ENCODE results near the gene WWOX.

Gene WWOX

DNA sequence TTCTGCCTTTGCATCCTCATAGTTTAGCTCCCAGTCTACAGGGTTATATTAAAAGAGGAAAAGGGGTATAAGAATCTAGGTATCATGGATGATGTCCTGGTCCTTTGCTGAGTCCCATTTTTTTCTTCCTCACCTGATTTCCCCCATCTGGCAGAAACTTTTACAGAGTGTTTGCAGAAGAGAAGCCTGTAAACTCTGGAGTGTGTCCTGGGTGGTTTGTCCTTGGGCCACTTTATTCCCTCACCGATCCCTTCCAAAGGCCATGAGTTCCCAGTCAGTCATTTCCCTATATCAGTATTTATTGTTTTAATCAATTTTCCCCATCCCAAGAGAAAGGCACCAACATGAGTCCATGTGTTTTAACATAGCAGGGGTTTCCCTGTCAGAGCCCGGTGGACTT, 638.2 kb downstream of the WWOX start:
- DNase-seq (ENCODE audit: low read depth in 2 of 2), result no peak

DNA sequence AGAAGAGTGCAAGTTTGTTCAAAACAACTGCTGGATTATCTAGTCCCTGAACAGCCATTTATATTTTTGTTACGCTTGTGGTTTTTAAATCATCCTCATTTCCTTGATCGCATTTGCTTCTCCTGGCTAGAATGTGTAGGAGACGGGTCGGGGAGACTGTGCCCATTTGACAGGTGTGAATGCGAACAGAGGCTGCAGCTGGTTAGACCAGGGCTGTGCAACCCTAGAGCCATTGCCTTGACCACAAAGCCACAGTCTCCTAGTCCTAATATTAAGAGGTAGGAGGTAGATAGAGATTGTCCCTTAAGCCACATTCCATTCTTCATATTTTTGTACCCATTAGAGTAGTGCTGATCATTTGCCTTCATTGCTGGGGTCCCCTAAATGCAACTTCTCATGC, 639.1 kb downstream of the WWOX start:
- DNase-seq (ENCODE audit: low read depth in 2 of 2), result no peak

DNA sequence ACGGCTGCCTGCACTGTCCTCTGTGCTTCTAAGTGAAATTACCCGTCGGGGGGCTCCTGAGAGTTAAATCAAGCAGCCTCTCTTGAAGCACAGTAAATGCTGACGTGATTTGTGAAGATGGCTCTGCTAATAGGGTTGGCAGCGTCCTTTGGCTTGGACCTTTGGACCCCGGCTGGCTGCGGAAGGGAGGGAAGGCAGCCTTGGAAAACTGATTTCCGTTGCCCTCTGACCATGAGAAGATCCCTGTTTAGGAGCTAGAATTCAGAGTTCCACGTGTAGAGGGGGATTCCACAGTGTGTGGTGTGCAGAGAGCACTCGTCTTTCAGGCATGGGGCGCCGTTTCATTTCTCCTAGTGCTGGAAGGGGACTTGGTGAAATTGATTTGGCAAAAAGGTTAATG, 640.8 kb downstream of the WWOX start:
- DNase-seq (ENCODE audit: low read depth in 2 of 2), result no peak

DNA sequence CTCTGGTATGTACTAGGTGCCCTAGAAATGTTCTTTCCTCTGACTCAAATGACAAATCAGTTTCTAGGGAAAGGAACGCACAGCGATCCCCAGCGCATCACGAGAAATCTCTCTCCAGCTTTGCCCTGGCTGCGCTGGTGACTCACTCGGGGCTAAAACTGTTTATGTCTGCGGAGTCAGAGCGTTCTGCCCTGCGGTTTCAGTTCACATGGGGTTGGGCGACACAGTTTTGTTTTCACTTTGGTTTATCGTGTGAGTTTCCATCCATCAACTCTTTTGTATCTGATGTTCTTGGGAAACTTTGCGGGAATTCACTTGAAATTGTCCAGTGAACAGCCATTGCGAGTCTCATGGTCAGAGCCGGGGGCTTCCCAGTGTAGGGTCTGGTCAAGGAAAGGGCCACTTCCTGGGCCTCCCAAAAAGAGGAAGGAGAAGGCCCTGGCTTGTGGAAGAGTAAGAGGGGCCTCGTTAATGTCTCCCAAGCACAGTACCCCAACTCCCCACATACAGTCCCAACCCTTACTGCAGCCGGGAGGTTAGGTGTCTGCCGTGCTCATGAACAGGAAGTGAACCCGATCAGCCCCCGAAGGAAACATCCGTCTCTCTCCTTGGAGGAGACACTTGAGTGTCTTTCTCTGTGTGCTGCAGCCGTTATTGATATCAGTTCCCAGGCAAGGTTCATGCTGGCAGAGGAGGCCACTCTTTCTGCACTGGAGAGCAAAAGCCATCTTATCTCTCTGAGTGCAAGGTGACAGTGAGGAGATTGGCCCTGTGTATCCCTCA, 643.2 kb downstream of the WWOX start:
- peak; percentile 39 to 46 for DNase-seq (ENCODE audit: low read depth in 2 of 2)

DNA sequence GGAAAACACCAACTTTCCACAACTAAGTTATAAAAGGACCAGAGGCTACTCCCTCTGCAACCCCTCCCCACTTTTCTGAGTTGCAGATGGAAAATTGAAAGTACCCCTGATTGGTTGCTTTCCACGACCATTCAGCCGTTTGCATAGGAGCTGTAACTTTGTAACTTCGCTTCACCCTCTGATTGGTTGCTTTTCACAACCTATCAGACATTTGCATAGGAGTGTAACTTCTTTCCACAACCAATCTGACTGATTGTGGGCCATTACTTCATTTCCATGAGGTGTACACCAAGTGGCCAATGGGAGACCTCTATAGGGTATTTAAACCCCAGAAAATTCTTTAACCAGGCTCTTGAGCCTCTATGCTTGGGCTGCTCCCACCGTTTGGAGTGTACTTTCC, 644.1 kb downstream of the WWOX start:
- no peak for DNase-seq (ENCODE audit: low read depth in 2 of 2)

DNA sequence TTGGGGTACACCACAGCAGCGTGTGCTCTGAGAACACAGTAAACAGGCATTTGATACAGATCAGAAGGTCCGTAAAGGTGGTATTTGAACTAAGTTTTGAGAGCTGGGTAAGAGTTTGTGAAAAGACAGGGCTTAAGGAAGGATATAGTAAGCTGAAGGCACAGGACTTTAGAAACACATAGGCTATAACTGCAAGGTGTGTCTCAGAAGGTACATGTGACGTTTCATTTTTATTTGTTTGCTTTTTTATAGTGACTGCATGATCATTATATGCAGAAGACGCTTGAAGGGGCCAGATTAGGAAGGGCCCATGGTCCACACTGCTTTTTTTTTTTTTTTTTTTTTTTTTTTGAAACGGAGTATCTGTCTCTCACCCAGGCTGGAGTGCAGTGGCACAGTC, 644.6 kb downstream of the WWOX start:
- no peak for DNase-seq (ENCODE audit: low read depth in 2 of 2)

DNA sequence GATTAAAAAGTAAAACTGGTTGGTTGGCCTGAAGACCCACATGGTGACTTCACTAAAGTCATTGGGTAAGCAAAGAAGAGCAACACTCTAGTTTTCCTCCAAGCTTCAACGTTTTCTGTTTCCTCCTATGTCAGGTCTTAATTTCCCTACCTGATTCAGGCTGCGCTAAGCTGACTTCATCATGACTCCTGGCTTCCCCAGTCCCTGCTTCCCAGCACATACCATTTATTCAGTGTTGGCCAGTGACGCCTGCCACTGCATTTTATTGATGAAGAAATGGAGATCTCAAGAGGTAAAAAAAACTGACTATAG, 645.3 kb downstream of the WWOX start:
- no peak for DNase-seq (ENCODE audit: low read depth in 2 of 2)

DNA sequence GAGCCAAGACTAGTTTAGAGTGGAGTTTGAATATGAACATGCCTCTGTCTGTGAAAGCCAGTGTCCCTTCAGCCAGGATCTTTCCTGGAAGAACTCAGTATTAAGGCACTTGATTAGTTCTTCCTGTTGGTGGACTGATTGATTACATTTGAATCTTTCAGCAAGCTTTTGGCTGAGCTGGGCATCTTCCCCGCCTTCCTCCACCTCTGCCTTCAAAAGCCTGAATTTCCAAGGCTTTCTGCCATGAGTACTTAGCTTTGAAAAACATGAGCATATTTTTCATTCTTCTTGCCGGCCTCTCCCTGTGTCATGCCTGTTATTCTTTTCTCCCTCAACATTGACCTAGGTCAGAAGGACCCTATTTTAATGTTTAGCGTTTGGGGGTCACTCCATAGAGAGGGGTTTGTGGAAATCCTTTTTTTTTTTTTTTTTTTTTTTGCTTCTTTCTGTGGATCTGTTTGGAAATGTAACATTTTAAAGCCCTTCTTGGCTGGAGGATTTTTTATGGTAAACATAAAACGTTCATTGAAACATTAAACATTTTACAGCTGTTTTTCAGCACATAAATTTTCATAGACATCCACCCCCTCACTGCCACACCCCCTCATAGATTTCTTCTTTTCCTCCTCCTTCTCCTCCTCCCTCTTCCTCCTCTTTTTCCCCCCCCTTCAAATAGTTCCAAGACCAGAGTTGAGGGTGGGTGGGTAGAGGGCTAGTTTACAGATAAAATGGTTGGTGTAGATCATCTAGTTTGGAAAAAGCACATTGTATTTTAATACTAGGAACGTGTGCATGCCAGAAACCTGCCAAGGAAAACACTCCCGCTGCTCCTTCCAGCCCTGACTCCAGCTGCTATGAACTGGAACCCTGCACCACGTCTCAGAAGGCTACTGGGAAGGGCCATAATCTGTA, 645.9 kb downstream of the WWOX start:
- no peak for DNase-seq (ENCODE audit: low read depth in 2 of 2)

DNA sequence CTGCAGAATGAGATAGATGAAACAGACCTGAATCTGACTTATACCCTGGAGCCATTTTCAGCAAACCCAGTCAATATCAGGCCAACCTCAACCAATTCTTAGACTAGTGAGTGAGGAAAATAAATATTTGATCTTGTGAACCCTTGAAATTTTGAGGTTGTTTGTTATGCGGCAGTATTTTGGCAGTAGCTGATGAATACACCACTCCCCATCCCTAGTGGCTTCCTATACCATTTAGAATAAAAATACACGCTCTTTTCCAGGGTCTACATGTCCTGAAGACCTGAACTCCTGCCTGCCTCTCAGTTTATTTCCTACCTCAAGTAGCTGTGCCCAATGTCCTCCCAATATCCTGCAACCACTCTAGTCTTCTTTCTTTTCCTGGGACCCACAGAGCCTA, 647.3 kb downstream of the WWOX start:
- DNase-seq (ENCODE audit: low read depth in 2 of 2), result no peak

DNA sequence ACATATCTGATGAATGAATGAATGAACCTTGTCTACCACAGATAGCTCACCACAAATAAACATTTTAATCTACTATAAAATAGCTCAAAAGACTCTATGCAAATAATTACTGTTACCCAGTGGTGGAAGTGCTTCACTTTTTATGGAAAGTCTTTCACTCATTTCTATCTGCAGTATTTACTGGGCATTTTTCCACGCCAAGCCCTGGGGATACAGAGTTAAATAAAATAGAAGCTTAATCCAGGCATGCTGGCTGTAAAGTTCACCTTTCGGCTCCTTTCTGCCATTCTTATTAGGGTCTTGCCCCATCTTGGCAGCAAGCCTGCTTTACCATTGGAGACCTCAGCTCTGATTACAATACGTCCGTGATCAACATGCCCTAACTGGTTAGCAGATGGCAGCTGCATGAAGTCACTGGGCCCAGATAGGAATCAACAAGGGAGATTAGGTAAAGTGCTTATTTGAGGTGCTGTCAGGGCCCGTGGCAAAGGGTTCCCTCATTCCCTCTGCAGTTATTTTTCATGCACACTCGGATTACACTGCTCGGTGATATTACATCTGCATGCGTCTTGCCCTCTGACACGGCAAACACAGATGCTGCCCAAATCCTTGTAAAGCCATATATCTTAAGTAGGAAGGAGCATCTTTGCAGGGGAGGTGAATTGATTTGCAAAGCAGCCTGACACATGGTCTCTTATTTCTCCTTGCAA, 648.9 kb downstream of the WWOX start:
- DNase-seq (ENCODE audit: low read depth in 2 of 2), result no peak

DNA sequence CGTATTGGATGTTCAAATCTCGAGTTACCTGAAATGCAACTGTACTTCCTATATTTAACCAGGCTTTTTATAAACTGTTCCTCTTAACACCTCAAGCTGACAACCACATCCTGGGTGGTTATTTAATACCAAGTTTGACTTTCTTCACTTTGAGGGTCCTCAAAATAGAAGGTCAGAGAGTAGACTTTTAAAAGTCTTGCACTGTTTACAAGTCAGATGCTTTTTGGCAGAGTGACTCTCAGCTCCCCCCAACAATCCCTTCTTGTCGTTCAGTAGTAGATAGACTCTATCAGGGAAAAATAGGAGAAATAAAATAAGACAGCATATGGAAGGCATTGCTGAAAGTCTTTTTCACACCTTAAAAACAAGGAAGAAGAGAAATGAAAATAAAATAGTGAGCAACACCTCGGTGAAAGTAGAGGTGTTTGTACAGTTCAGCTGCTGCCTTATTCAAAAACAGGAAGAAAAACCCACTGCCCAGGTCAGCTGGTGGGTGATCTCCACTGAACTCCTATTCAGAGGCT, 650.4 kb downstream of the WWOX start:
- DNase-seq (ENCODE audit: low read depth in 2 of 2), result no peak

DNA sequence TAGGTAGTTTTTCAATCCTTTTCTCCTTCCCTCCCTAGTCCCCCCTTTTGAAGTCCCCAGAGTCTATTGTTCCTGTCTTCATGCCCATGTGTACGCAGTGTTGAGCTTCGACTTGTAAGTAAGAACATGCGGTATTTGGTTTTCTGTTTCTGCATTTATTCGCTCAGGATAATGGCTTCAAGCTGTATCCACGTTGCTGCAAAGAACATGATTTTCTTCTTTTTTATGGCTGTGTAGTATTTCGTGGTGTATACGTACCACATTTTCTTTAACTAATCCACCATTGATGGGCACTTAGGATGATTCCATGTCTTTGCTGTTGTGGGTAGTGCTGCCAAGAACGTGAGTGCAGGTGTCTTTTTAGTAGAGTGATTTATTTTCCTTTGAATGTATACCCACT, 651.2 kb downstream of the WWOX start:
- DNase-seq (ENCODE audit: low read depth in 2 of 2), result no peak

DNA sequence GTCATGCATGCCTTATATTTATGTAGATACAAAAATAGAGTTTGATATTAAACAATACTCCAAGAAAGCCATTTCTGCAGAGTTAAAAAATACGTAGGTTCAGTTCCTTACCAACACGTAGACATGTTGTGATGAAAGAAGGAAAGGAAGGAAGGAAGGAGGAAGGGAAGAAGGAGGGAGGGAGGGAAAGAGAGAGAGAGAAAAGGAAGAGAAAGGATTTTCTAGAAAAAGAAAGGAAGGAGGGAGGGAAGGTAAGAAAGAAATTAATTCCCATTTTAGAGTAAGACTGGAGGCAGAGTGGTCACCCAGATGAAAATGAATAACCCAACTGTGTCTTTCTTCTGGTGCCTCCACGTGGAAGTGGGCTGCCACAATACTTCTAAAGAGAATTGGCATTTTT, 652.1 kb downstream of the WWOX start:
- DNase-seq (ENCODE audit: low read depth in 2 of 2), result no peak

DNA sequence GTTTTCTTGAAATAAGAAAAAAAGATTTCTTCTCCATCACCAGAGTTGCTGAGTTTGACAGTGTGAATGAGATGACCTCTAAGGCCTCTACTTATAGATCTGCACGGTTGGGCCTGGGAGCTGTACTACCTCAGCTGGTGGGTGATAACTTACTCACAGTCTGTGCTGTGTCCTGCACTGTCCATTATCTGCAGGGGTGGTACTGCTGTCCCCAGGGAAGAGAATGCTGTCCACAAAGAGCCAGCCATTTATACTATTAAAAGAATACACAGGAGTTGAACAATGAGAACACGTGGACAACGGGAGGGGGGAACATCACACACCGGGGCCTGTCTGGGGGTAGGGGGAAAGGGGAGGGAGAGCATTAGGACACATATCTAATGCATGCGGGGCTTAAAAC, 655.3 kb downstream of the WWOX start:
- no peak for DNase-seq (ENCODE audit: low read depth in 2 of 2)

DNA sequence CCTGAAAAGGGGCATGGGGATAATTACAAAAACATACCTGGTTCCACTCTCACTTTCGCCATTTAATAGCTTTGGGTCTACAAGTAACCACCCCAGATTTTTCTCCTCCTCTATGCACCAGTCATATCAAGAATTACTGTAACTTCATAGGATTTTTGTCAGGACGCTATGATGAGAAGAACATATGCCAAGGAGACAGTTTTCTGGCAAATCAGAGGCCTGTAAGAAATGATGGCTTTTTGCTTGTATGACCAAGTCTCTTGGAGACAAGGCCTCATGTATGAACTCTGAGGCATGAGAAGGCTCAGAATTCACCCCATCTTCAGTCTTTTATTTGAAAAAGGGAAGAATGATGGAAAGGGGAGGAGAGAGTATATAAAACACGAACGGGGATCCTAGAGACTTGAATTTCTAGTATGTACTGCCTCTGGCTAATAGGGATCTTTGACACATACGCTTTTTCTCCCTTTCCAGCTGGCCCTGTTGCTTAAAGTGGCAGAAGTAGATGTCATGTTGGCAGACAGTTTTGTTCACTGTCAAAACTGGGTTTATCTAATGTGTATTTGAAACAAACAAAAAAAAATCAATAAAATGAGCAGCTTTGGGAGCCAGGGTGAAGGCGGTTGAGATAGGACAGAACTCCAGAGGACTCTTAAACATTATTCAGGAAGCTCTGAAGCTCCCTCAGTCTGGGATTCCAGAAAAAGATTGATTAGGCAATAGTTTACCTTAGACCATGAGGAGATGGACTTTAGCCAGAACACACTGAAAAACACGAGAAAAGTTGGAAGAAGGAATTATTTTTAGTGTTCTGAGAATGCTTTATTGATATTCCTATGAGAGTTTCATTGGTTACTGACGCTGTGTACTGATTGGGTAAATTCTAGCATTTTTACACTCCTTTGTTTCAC, 656.6 kb downstream of the WWOX start:
- DNase-seq (ENCODE audit: low read depth in 2 of 2), result no peak

DNA sequence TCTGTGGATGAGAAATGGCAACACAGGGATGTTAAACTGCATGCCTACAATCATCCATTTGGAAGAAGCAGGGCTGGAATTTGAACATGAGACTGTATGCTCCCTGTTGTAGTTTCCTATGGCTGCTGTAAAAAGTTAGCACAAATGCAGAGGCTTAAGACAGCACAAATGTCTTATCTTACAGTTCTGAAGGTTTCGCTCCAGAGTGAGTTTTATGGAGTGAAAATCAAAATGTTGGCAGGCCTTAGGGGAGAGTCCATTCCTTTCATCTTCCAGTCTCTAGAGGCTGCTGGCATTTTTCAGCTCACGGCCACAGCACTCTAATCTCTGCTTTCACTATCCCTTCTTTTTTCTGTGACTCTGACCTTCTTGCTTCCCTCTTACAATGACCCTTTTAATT, 660.1 kb downstream of the WWOX start:
- DNase-seq (ENCODE audit: low read depth in 2 of 2), result no peak

DNA sequence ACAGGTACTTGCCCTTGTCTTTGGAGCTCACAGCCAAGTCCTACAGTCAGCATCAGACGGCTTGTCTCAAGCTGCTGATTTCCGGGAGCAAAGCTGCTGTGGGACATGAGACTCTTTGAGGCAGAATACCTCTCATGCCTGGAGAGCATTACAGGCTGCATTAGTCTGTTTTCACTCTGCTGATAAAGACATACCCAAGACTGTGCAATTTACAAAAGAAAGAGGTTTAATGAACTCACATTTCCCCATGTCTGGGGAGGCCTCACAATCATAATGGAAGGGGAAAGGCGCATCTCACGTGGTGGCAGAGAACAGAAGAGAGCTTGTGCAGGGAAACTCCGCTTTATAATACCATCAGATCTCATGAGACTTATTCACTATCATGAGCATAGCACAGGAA, 661.2 kb downstream of the WWOX start:
- DNase-seq (ENCODE audit: low read depth in 2 of 2), result no peak

DNA sequence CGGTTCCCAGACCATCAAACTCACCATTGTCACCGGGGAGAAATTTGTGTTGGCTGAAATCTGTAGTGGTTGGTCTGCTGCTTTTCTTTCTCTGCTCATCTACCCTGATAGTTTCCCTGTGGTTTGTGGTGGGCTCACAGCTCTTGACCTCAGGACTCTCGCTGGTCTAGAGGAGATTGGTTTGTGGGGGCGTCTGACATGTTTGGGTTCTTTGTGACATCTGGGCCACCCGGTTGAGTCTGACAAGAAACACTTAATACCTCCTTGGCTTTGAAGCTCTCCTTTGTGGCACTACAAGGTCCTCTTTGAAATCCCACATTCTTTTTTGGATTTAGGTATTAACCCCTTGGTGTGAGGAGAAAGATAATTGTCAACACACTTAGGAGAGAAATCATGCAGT, 662.0 kb downstream of the WWOX start:
- DNase-seq (ENCODE audit: low read depth in 2 of 2), result no peak

DNA sequence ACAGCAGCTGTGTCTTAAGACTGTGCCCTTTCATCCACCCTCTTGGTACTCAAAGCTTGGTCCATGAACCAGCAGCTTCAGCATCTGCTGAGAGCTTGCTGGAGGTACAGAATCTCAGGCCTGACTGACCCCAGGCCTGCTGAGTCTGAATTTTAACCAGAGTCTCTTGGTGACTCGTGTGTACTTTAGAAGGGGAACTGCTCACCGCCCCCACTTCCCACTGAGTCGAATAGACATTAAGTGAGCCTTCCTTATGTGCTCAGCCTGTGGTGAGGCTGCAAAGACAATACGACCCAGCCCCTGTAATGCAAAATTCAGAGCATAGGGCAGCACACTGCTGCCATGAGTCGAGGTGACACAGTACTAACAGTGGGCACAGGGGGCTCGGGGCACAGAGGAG, 662.8 kb downstream of the WWOX start:
- no peak for DNase-seq (ENCODE audit: low read depth in 2 of 2)

DNA sequence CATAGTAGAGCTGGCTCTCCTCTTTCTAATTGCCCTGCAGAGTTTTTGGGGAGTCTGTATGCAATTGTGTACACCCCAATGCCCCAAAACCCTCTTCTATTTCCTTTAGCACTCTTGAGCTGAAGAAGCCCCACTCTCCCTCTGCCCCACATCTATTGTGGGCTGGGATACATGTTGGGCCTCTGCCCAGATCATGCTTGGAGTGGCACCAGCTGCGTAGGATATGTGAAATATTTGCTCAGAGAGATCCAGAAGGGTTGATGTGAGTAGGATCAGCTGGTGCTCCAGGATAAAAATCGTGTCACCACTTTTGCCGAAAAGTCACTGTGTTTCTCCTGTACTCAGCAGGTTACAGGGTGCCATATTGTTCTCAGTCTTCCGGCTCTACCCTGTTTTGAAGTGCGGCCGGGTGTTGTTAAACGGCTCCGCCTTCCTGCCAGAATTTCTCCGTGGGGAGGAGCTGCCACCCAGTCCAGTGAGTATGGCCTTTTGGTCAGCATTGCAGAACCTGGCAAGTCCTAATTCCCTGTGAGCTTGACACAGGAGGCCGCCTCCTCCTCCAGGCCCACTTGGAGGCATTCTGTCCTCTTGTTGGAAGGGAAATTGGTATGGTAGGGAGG, 664.5 kb downstream of the WWOX start:
- DNase-seq (ENCODE audit: low read depth in 2 of 2), result no peak

DNA sequence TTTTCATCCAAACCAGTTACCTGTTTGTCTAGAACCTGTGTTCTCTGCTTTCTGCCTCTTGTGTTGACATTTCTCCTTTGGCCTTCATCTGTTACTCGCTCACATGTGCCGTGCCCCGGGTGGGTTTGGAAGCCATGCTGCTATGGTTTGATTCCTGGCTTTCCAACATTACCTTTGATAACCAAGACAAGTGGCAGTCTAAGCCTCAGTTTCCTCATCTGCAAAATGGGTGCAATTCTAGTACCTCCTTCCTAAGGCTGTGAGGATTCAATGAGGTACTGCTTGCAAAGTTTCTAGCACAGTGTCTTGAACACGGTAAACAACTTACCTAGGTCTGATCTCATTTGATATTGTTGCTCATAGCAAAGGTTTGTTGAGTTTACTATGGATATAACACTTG, 665.0 kb downstream of the WWOX start:
- DNase-seq (ENCODE audit: low read depth in 2 of 2), result no peak
